Measurements from ENCODE around the gene C2orf72.

DNA sequence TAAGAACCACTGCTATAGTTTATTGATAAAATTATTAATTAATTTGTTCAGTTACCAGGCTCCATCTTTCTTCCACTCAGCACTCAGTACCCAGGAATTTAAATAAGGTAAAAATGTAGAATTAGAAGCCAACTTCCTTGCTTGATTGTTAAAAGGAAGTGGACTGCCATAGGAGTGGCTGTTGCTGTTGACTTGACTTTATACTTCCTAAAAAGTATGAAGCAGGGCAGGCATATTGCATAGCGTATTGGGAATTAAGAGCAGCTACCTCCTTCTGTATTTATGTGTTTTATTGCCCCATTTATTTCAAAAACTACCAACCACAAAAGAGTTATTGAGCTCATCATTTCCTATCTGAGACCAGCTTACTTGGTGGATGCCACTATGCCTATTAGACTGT is 47.2 kb downstream of the C2orf72 start:
- TF ChIP-seq POLR2A (IDR thresholded peaks at IDR 0.05) (no peak), POLR2AphosphoS5 (IDR thresholded peaks at IDR 0.05) (no peak)
- TF ChIP-seq, protein P1, sequence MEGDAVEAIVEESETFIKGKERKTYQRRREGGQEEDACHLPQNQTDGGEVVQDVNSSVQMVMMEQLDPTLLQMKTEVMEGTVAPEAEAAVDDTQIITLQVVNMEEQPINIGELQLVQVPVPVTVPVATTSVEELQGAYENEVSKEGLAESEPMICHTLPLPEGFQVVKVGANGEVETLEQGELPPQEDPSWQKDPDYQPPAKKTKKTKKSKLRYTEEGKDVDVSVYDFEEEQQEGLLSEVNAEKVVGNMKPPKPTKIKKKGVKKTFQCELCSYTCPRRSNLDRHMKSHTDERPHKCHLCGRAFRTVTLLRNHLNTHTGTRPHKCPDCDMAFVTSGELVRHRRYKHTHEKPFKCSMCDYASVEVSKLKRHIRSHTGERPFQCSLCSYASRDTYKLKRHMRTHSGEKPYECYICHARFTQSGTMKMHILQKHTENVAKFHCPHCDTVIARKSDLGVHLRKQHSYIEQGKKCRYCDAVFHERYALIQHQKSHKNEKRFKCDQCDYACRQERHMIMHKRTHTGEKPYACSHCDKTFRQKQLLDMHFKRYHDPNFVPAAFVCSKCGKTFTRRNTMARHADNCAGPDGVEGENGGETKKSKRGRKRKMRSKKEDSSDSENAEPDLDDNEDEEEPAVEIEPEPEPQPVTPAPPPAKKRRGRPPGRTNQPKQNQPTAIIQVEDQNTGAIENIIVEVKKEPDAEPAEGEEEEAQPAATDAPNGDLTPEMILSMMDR (IDR thresholded peaks at IDR 0.05) = no peak

All from gastroesophageal sphincter (tissue), 3 donors.